H1 (cell line): ENCODE results near the gene NELFA. TPM values are rescaled to one million over a fixed set of nuclear protein-coding genes. Genes with fewer than 3 reads are reported as not detected.
A peak's percentile ranks its signal among the peaks of the same experiment; 100 is the strongest.

Experiments
- CTCF ChIA-PET: fragments of 300-600 bp; sonication (Branson Sonifier 250); formaldehyde crosslinking; loops from one replicate; lab custom pipeline; 2021; ENCODE audit not compliant: partially characterized antibody; lab: Charles Lee
- POLR2A ChIA-PET: fragments of 300-600 bp; sonication (Branson Sonifier 250); formaldehyde crosslinking; loops from one replicate; lab custom pipeline; 2021; ENCODE audit warnings: inconsistent platforms; ENCODE audit not compliant: partially characterized antibody; lab: Charles Lee
- DNase-seq, 2 experiments: peaks; one replicate each; pipeline versions ENCODE4 v3.0.0 to v3.0.0-alpha.2; 2010 to 2022; ENCODE audit warnings: low spot score in 2 of 2, low read depth in 1 of 2, mixed read lengths in 1 of 2
- FAIRE-seq: peaks from 2 replicates; lab custom pipeline; 2011; peaks lifted over from hg19 to GRCh38; lab: Jason Lieb, UNC
- H2AFZ ChIP-seq: 2 replicates; pipeline ENCODE4 v1.8.1; 2012; ENCODE audit warnings: low read length, inconsistent platforms
- H2AK5ac ChIP-seq: 2 replicates; pipeline ENCODE4 v1.6.1; 2013; ENCODE audit warnings: low read depth, low read length
- H2BK120ac ChIP-seq: replicated peaks from 2 replicates; pipeline ENCODE3; 2013; ENCODE audit warnings: low read depth, low read length, inconsistent platforms
- H2BK12ac ChIP-seq: 2 replicates; pipeline ENCODE4 v1.6.1; 2013; ENCODE audit warnings: low read depth, low read length
- H2BK15ac ChIP-seq: 2 replicates; pipeline ENCODE4 v1.6.1; 2013; ENCODE audit warnings: low read length
- H2BK20ac ChIP-seq: 2 replicates; pipeline ENCODE4 v1.6.1; 2013; ENCODE audit warnings: low read length
- H2BK5ac ChIP-seq: 2 replicates; pipeline ENCODE4 v1.6.1; 2013; ENCODE audit warnings: low read depth, low read length
- H3K14ac ChIP-seq: 2 replicates; pipeline ENCODE4 v1.6.1; 2013; ENCODE audit warnings: inconsistent platforms; ENCODE audit not compliant: insufficient read length
- H3K18ac ChIP-seq: 2 replicates; pipeline ENCODE4 v1.6.1; 2013; ENCODE audit warnings: low read length; ENCODE audit errors: extremely low read depth
- H3K23ac ChIP-seq: 2 replicates; pipeline ENCODE4 v1.6.1; 2013; ENCODE audit warnings: inconsistent platforms; ENCODE audit not compliant: insufficient read length
- H3K23me2 ChIP-seq: 2 replicates; pipeline ENCODE4 v1.6.1; 2013; ENCODE audit warnings: low read depth, low read length
- H3K27ac ChIP-seq: 2 replicates; pipeline ENCODE4 v1.6.1; 2011; ENCODE audit warnings: low read depth, low read length, inconsistent platforms
- H3K27me3 ChIP-seq, 4 experiments: replicated peaks in 1 of 4; 1 replicate in 1 of 4; 2 replicates in 3 of 4; pipeline versions ENCODE4 v1.6.1 to v1.8.1; 2011 to 2013; ENCODE audit warnings: low read length in 3 of 4, mild to moderate bottlenecking in 3 of 4, inconsistent platforms in 2 of 4, mixed read lengths in 2 of 4, moderate library complexity in 1 of 4; ENCODE audit not compliant: control insufficient read depth in 3 of 4, insufficient read depth in 3 of 4; ENCODE audit errors: extremely low read depth in 1 of 4
- H3K36me3 ChIP-seq, 4 experiments: 2 replicates each; pipeline versions ENCODE4 v1.6.1 to v1.8.1; 2011 to 2013; ENCODE audit warnings: mild to moderate bottlenecking in 4 of 4, low read length in 3 of 4, moderate library complexity in 2 of 4, control low read depth in 1 of 4, inconsistent platforms in 1 of 4; ENCODE audit not compliant: insufficient read depth in 4 of 4, control insufficient read depth in 2 of 4
- H3K4ac ChIP-seq: replicated peaks from 2 replicates; pipeline ENCODE3; 2013; ENCODE audit warnings: low read length, low read depth, mixed read lengths, inconsistent platforms; ENCODE audit not compliant: insufficient read length
- H3K4me1 ChIP-seq, 4 experiments: replicated peaks in 1 of 4; 1 replicate in 1 of 4; 2 replicates in 3 of 4; pipeline versions ENCODE4 v1.6.1 to v1.8.1; 2011 to 2013; ENCODE audit warnings: low read length in 3 of 4, inconsistent platforms in 2 of 4, mixed read lengths in 1 of 4; ENCODE audit not compliant: insufficient read depth in 4 of 4, control insufficient read depth in 3 of 4
- H3K4me2 ChIP-seq, 2 experiments: 2 replicates each; pipeline versions ENCODE4 v1.6.1 to v1.8.1; 2011 to 2013; ENCODE audit warnings: low read depth in 2 of 2, low read length in 2 of 2, control low read depth in 1 of 2, inconsistent platforms in 1 of 2, mild to moderate bottlenecking in 1 of 2; ENCODE audit not compliant: insufficient read depth in 1 of 2
- H3K4me3 ChIP-seq, 4 experiments: fragments of 200-600, 300-600 bp in 1 of 4; sonication (generic), shearing (Covaris generic), sonication (Bioruptor Twin) in 1 of 4; 2 replicates each; pipeline versions ENCODE4 v1.5.1 to v1.8.1; 2011 to 2016; ENCODE audit warnings: low read length in 4 of 4, low read depth in 3 of 4, control low read depth in 2 of 4, inconsistent platforms in 2 of 4, mild to moderate bottlenecking in 2 of 4, mixed read lengths in 1 of 4, moderate library complexity in 1 of 4; ENCODE audit not compliant: insufficient read depth in 2 of 4; ENCODE audit errors: extremely low read depth in 1 of 4
- H3K56ac ChIP-seq: replicated peaks from 2 replicates; pipeline ENCODE3; 2013; ENCODE audit warnings: low read depth, mild to moderate bottlenecking, mixed read lengths, low read length, inconsistent platforms; ENCODE audit not compliant: insufficient read length
- H3K79me1 ChIP-seq: 2 replicates; pipeline ENCODE4 v1.6.1; 2013; ENCODE audit warnings: low read depth, low read length, control low read depth
- H3K79me2 ChIP-seq, 2 experiments: 2 replicates each; pipeline versions ENCODE4 v1.6.1 to v1.8.1; 2012 to 2013; ENCODE audit warnings: low read length in 2 of 2, mild to moderate bottlenecking in 2 of 2, inconsistent platforms in 1 of 2; ENCODE audit not compliant: insufficient read depth in 2 of 2, control insufficient read depth in 1 of 2
- H3K9ac ChIP-seq, 4 experiments: replicated peaks in 1 of 4; 1 replicate in 1 of 4; 2 replicates in 3 of 4; pipeline versions ENCODE4 v1.6.1 to v1.8.1; 2011 to 2013; ENCODE audit warnings: low read depth in 3 of 4, low read length in 3 of 4, control low read depth in 2 of 4, mild to moderate bottlenecking in 2 of 4, moderate library complexity in 2 of 4, inconsistent platforms in 1 of 4; ENCODE audit errors: extremely low read depth in 1 of 4
- H3K9me3 ChIP-seq, 2 experiments: 2 replicates each; pipeline versions ENCODE4 v1.6.1 to v1.8.1; 2012 to 2013; ENCODE audit warnings: mild to moderate bottlenecking in 2 of 2, moderate library complexity in 2 of 2, control low read depth in 1 of 2, inconsistent platforms in 1 of 2, low read depth in 1 of 2, low read length in 1 of 2, mixed read lengths in 1 of 2; ENCODE audit not compliant: insufficient read depth in 2 of 2
- H4K20me1 ChIP-seq, 2 experiments: replicated peaks in 1 of 2; 2 replicates each; pipeline versions ENCODE3 to v1.8.1; 2011 to 2013; ENCODE audit warnings: inconsistent platforms in 2 of 2, low read length in 2 of 2, mild to moderate bottlenecking in 1 of 2; ENCODE audit not compliant: insufficient read depth in 2 of 2, control insufficient read depth in 1 of 2
- H4K5ac ChIP-seq: 2 replicates; pipeline ENCODE4 v1.6.1; 2013; ENCODE audit warnings: low read length, low read depth, mixed read lengths, inconsistent platforms; ENCODE audit not compliant: insufficient read length
- H4K8ac ChIP-seq: 2 replicates; pipeline ENCODE4 v1.8.0; 2013; ENCODE audit warnings: mild to moderate bottlenecking, moderate library complexity, low read length, inconsistent platforms; ENCODE audit not compliant: insufficient read depth; ENCODE audit errors: extremely low read depth
- H4K91ac ChIP-seq: replicated peaks from 2 replicates; pipeline ENCODE3; 2013; ENCODE audit warnings: low read length, mixed read lengths, inconsistent platforms; ENCODE audit not compliant: insufficient read length
- HDAC2 ChIP-seq, 2 experiments: fragments of 300-600 bp in 1 of 2; sonication (generic) in 1 of 2; IDR thresholded peaks; 2 replicates each; pipeline ENCODE4 v1.6.1; 2011 to 2012; ENCODE audit warnings: low read depth in 2 of 2, low read length in 2 of 2, mild to moderate bottlenecking in 2 of 2, moderate library complexity in 2 of 2, borderline replicate concordance in 1 of 2, inconsistent platforms in 1 of 2
- POLR2AphosphoS5 ChIP-seq: IDR thresholded peaks from 2 replicates; pipeline ENCODE4 v1.6.1; 2011; ENCODE audit warnings: low read depth, low read length
- RAD21 ChIP-seq, 2 experiments: IDR thresholded peaks in 1 of 2; conservative IDR thresholded peaks in 1 of 2; 2 replicates each; pipeline ENCODE4 v1.6.1; 2011; ENCODE audit warnings: low read depth in 2 of 2, low read length in 2 of 2, improper control_type of control experiment in 1 of 2, inconsistent platforms in 1 of 2, mild to moderate bottlenecking in 1 of 2, moderate library complexity in 1 of 2
- SAP30 ChIP-seq: fragments of 300-600 bp; sonication (generic); IDR thresholded peaks from 2 replicates; pipeline ENCODE4 v1.7.1; 2012; ENCODE audit warnings: low read length, moderate library complexity, mild to moderate bottlenecking, inconsistent platforms; ENCODE audit not compliant: insufficient read depth, insufficient replicate concordance
- TAF1 ChIP-seq: IDR thresholded peaks from 2 replicates; pipeline ENCODE4 v1.6.1; 2011; ENCODE audit warnings: mild to moderate bottlenecking, low read depth, low read length
- WGBS, 2 experiments: shearing (Covaris generic) in 1 of 2; methylation state at CpG; one replicate each; pipeline versions ENCODE4 v1.1.6 to v1.1.7; 2013 to 2015; ENCODE audit warnings: low lambda C conversion rate in 2 of 2, mixed read lengths in 2 of 2, inconsistent platforms in 1 of 2, low coverage in 1 of 2, missing lambda C conversion rate in 1 of 2; ENCODE audit not compliant: insufficient replicate concordance in 2 of 2, insufficient coverage in 1 of 2, insufficient read length in 1 of 2; ENCODE audit errors: extremely low coverage in 1 of 2, missing lambda C conversion rate in 1 of 2; 5-methylcytosine and 5-hydroxymethylcytosine counted together
- polyA plus RNA-seq, 7 experiments: library from polyadenylated mRNA; depleted of rRNA in 3 of 7; stranded (reverse) in 5 of 7; unstranded in 2 of 7; fragments of >200 nt in 5 of 7; fragments of 200-250 nt in 2 of 7; gene quantifications; 1 replicate in 5 of 7; 2 replicates in 1 of 7; 4 replicates in 1 of 7; pipeline versions ENCODE4 v1.2.1 to v1.2.3, GENCODE V29; 2011 to 2013; ENCODE audit warnings: missing spikeins in 2 of 7, mixed read lengths in 2 of 7
- total RNA-seq: library from RNA; stranded (reverse); fragmentation: NEBNext Ultra II Directional; extraction: Animal tissue kit (Norgen Biotek cat#: 25700); gene quantifications from 2 replicates; pipeline ENCODE4 v1.2.1, GENCODE V29; 2021
- TF ChIP-seq, protein P1 (sequence below), 3 experiments: IDR thresholded peaks; 1 replicate in 2 of 3; 2 replicates in 1 of 3; pipeline versions ENCODE4 v1.5.1 to v1.6.1; 2011; ENCODE audit warnings: low read length in 3 of 3, mild to moderate bottlenecking in 3 of 3, inconsistent platforms in 2 of 3, low read depth in 1 of 3, moderate library complexity in 1 of 3; ENCODE audit not compliant: insufficient read depth in 1 of 3; ENCODE audit errors: control extremely low read depth in 1 of 3

Gene NELFA
- total and polyA plus RNA-seq, 2 of the 8 experiments (the other 6 are each of a cell fraction or from before 2014, with no cell fraction given), result 41.8 to 57.5 TPM

DNA sequence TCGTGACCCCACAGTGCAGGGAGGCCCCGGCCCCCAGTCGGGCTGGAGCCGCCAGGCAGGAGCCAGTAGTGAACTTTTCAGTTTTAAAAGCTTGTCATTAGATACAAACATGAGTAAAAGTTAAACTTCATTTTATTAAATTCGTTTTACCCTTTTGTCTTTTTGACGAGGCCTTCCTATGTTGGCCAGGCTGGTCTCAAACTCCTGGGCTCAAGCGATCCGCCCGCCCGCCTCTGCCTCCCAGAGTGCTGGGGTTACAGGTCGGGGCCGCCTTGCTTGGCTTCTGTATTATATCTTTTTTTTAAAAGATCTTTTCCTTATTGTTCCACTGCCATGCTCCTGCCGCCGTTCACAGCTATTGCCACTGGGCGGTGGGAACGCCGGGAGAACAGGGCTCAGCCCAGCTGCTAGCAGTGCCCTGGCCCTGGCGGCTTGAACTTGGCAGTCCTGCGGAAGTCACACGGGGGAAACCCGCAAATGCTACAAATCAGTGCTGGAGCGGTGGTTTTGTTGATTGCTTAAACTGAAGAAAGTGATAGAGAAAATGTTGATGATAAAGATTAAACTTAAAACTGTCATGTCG, 968 bp upstream of the NELFA start:
- Histone ChIP-seq H3K79me2 (peaks cover 22 to 36% of the 10 kb centered on the region in 2 experiments), H3K9ac (peak overlapping the region in 3 of 4 experiments; percentile 39 to 99 (median 96); a peak in 4 of 7 replicates), H3K4me2 (peak overlapping the region; percentile 40 to 71), H4K5ac (peak overlapping the region; percentile 55), H2AK5ac (no peak overlapping the region), H2AFZ (no peak overlapping the region), H3K23me2 (no peaks in the 10 kb centered on the region; the same call in 1 of the 2 replicates), H3K36me3 (peaks cover 0 to 5% (median under 1%) of the 10 kb centered on the region in 4 experiments; a peak in 2 of 8 replicates), H3K4me1 (peaks cover 0 to 3% (median 0%) of the 10 kb centered on the region in 4 experiments; a peak in 2 of 7 replicates), H3K56ac (peak overlapping the region; percentile 30), H3K9me3 (no peaks in the 10 kb centered on the region), H3K4ac (no peak overlapping the region), H3K23ac (no peak overlapping the region), H3K79me1 (peaks cover 14% of the 10 kb centered on the region), H2BK120ac (no peak overlapping the region), H3K18ac (0 out of 2 replicates have a peak overlapping the region, but pooled peaks have one; percentile 4), H4K91ac (no peak overlapping the region), H4K20me1 (peaks cover 10 to 17% of the 10 kb centered on the region in 2 experiments), H3K14ac (no peak overlapping the region), H2BK12ac (no peak overlapping the region), H2BK20ac (no peak overlapping the region), H3K27ac (peak overlapping the region; percentile 99; the same call in 1 of the 2 replicates), H3K4me3 (peak overlapping the region; percentile 89 to 98 (median 94)), H2BK5ac (no peak overlapping the region), H3K27me3 (peaks cover 0 to 3% (median 0%) of the 10 kb centered on the region in 4 experiments; a peak in 1 of 7 replicates), H2BK15ac (no peak overlapping the region), H4K8ac (peak overlapping the region; percentile 100; the same call in 1 of the 2 replicates)
- FAIRE-seq (no peak), DNase-seq (peak in 1 of 2 experiments; percentile 66)
- TF ChIP-seq SAP30 (peak; percentile 24), TAF1 (no peak), HDAC2 (IDR thresholded peaks at IDR 0.05; ENCODE audit: borderline replicate concordance in 1 of 2, low read depth in 2 of 2, low read length in 2 of 2) (0 out of 4 replicates have a peak, but pooled peaks of 1 of the 2 experiments have one; percentile 50), RAD21 (IDR thresholded peaks at IDR 0.05 in 1 of 2, conservative IDR thresholded peaks at IDR 0.05 in 1 of 2; ENCODE audit: low read depth in 2 of 2, low read length in 2 of 2) (peak; percentile 47 to 53), POLR2AphosphoS5 (no peak)
- TF ChIP-seq, protein P1, sequence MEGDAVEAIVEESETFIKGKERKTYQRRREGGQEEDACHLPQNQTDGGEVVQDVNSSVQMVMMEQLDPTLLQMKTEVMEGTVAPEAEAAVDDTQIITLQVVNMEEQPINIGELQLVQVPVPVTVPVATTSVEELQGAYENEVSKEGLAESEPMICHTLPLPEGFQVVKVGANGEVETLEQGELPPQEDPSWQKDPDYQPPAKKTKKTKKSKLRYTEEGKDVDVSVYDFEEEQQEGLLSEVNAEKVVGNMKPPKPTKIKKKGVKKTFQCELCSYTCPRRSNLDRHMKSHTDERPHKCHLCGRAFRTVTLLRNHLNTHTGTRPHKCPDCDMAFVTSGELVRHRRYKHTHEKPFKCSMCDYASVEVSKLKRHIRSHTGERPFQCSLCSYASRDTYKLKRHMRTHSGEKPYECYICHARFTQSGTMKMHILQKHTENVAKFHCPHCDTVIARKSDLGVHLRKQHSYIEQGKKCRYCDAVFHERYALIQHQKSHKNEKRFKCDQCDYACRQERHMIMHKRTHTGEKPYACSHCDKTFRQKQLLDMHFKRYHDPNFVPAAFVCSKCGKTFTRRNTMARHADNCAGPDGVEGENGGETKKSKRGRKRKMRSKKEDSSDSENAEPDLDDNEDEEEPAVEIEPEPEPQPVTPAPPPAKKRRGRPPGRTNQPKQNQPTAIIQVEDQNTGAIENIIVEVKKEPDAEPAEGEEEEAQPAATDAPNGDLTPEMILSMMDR (IDR thresholded peaks at IDR 0.05; ENCODE audit: control extremely low read depth in 1 of 3, insufficient read depth in 1 of 3, low read depth in 1 of 3, low read length in 3 of 3), result peak; percentile 28 to 34 (median 30); a peak in 3 of 4 replicates
- WGBS, 2 experiments, result 11% methylated on average over 23 of the region's 23 CpGs; no CpG with 5 or more reads in 1 of the 2 experiments
- POLR2A ChIA-PET, result interaction anchor here (0.5 to 1.9 kb wide), 11 partner anchors 10 to 459 kb away, joined by 3 to 6 read pairs (median 3); partner anchors contain the start of gene RNF4
- CTCF ChIA-PET, result interaction anchor here (0.7 to 2.4 kb wide), 5 partner anchors 14 to 90 kb away, joined by 3 to 9 read pairs (median 3); no protein-coding TSS in a partner anchor
